Measurements from ENCODE around the gene UNC119. TPM values are rescaled to one million over a fixed set of nuclear protein-coding genes. Genes with fewer than 3 reads are reported as not detected.

UNC119 gene
- polyA plus RNA-seq, 1 donor (not counting 4 experiments of a cell fraction or from before 2014, with no cell fraction given), result 60.0 TPM

- DNase-seq (ENCODE audit: low read depth, low spot score), result no peak
- peaks cover under 1% of the 10 kb centered on the region for H3K4me1 ChIP-seq (ENCODE audit: control insufficient read depth, extremely low read depth, insufficient read depth, low read length)
- no peak overlapping the region for H3K9ac ChIP-seq (ENCODE audit: control insufficient read depth, extremely low read depth, insufficient read depth, low read length)
- no peaks in the 10 kb centered on the region for H3K36me3 ChIP-seq (ENCODE audit: control insufficient read depth in 2 of 2, extremely low read depth in 1 of 2, insufficient read depth in 2 of 2, low read length in 2 of 2)
- H3K27me3 ChIP-seq (ENCODE audit: control insufficient read depth, extremely low read depth, insufficient read depth, low read length), result peaks cover 3% of the 10 kb centered on the region
- H3K4me2 ChIP-seq (ENCODE audit: control insufficient read depth, extremely low read depth, insufficient read depth, low read depth, low read length), result no peak overlapping the region
- H3K27ac ChIP-seq (ENCODE audit: control insufficient read depth, insufficient read depth, low read length), result no peak overlapping the region
- H3K4me3 ChIP-seq (ENCODE audit: control insufficient read depth in 2 of 3, extremely low read depth in 1 of 3, insufficient read depth in 2 of 3, low read depth in 1 of 3, low read length in 3 of 3), result no peak overlapping the region
- dilution Hi-C loops (cut with MboI; ENCODE audit: extremely low pct_ligation_motif_present, low sequenced_read_pairs), result no loop called here
- no peak overlapping the region for H2AFZ ChIP-seq (ENCODE audit: control insufficient read depth, low read length)
- H3K9me3 ChIP-seq (ENCODE audit: control insufficient read depth, low read depth, low read length), result no peaks in the 10 kb centered on the region
- TF ChIP-seq CTCF (optimal IDR thresholded peaks at IDR 0.05 in 1 of 3, IDR thresholded peaks at IDR 0.05 in 1 of 3, conservative IDR thresholded peaks at IDR 0.05 in 1 of 3; ENCODE audit: extremely low read depth in 1 of 3, insufficient read depth in 2 of 3, low read length in 3 of 3) (no peak), EZH2 (IDR thresholded peaks at IDR 0.05; ENCODE audit: low read length) (no peak)
- no peaks in the 10 kb centered on the region for H3K9me1 ChIP-seq (ENCODE audit: control insufficient read depth, extremely low read depth, insufficient read depth, low read length)
- H3K79me2 ChIP-seq (ENCODE audit: control insufficient read depth, insufficient read depth, low read length), result no peaks in the 10 kb centered on the region
- no peak for FAIRE-seq
- peaks cover 3% of the 10 kb centered on the region for H4K20me1 ChIP-seq (ENCODE audit: control insufficient read depth, extremely low read depth, insufficient read depth, low read length)
Observed at GRCh38 chr17:28499684-28500357, 52.6 kb downstream of the UNC119 start.

GRCh38 chr17:28499364-28499664, 53.1 kb downstream of the UNC119 start:
- H3K27me3 ChIP-seq (ENCODE audit: control insufficient read depth, extremely low read depth, insufficient read depth, low read length), result peaks cover 3% of the 10 kb centered on the region
- FAIRE-seq (no peak), DNase-seq (ENCODE audit: low read depth, low spot score) (no peak)
- no peak overlapping the region for H3K27ac ChIP-seq (ENCODE audit: control insufficient read depth, insufficient read depth, low read length)
- peaks cover 3% of the 10 kb centered on the region for H4K20me1 ChIP-seq (ENCODE audit: control insufficient read depth, extremely low read depth, insufficient read depth, low read length)
- no peak overlapping the region for H3K4me2 ChIP-seq (ENCODE audit: control insufficient read depth, extremely low read depth, insufficient read depth, low read depth, low read length)
- H3K4me3 ChIP-seq (ENCODE audit: control insufficient read depth in 2 of 3, extremely low read depth in 1 of 3, insufficient read depth in 2 of 3, low read depth in 1 of 3, low read length in 3 of 3), result no peak overlapping the region
- H3K4me1 ChIP-seq (ENCODE audit: control insufficient read depth, extremely low read depth, insufficient read depth, low read length), result no peaks in the 10 kb centered on the region
- no peak overlapping the region for H3K9ac ChIP-seq (ENCODE audit: control insufficient read depth, extremely low read depth, insufficient read depth, low read length)
- H3K9me3 ChIP-seq (ENCODE audit: control insufficient read depth, low read depth, low read length), result no peaks in the 10 kb centered on the region
- H3K9me1 ChIP-seq (ENCODE audit: control insufficient read depth, extremely low read depth, insufficient read depth, low read length), result no peaks in the 10 kb centered on the region
- TF ChIP-seq EZH2 (IDR thresholded peaks at IDR 0.05; ENCODE audit: low read length), result no peak
- no peak for TF ChIP-seq CTCF (optimal IDR thresholded peaks at IDR 0.05 in 1 of 3, IDR thresholded peaks at IDR 0.05 in 1 of 3, conservative IDR thresholded peaks at IDR 0.05 in 1 of 3; ENCODE audit: extremely low read depth in 1 of 3, insufficient read depth in 2 of 3, low read length in 3 of 3)
- dilution Hi-C loops (cut with MboI; ENCODE audit: extremely low pct_ligation_motif_present, low sequenced_read_pairs), result no loop called here
- H3K36me3 ChIP-seq (ENCODE audit: control insufficient read depth in 2 of 2, extremely low read depth in 1 of 2, insufficient read depth in 2 of 2, low read length in 2 of 2), result no peaks in the 10 kb centered on the region
- H3K79me2 ChIP-seq (ENCODE audit: control insufficient read depth, insufficient read depth, low read length), result no peaks in the 10 kb centered on the region
- H2AFZ ChIP-seq (ENCODE audit: control insufficient read depth, low read length), result no peak overlapping the region
